ENCODE results near the gene LRRN2. TPM values are rescaled to one million over a fixed set of nuclear protein-coding genes. Genes with fewer than 3 reads are reported as not detected.
A peak's percentile ranks its signal among the peaks of the same experiment; 100 is the strongest.

LRRN2 gene
- total and polyA plus RNA-seq, 9 of the 15 experiments (the other 6 are each of a cell fraction or from before 2014, with no cell fraction given), result 0.05 TPM; not detected in 8

DNA sequence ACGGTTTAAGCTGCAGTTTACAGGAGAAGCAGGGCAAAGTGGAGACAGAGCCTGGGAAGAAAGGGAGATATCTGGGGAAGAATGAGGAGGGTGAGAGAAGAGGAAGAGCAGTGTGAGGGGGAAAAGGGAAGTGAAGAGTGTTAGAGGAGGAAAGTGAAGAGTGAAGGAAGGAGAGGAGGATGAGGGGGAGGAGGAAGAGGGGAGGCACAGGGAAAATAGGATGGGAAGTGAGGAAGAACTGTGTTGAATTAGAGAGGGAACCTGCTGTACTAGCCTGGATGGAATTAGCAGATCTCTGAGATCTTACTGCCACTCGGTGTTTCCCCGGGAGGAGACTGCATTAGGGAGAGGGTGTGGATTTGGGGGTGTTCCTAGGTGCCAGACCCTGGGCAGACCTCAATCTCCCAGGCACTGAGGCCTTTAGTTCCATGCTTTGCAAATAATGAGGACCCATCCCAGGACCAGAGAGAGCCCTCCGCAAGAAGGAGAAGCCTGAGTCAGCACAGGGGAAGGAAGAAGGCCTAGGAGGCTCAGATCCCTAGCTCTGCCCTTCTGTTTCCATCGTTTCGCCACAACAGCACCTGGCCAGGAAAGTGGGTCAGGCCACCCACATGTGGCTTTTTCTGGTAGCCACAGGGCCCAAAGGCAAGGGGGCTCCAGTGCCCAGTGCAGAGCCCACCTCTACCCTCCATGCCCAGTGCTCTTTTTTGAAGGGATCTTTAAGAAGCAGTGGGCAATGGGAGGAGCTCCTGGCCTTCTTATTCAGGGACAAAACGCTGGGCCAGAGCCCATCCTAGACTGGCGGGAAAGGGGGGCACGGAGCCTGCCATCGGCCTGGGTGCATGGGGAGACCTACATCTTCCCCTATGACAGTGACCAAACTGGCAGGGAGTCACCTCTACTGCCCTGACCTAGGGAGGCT, 2.0 kb downstream of the LRRN2 start (continued):
- TF ChIP-seq, protein P1, sequence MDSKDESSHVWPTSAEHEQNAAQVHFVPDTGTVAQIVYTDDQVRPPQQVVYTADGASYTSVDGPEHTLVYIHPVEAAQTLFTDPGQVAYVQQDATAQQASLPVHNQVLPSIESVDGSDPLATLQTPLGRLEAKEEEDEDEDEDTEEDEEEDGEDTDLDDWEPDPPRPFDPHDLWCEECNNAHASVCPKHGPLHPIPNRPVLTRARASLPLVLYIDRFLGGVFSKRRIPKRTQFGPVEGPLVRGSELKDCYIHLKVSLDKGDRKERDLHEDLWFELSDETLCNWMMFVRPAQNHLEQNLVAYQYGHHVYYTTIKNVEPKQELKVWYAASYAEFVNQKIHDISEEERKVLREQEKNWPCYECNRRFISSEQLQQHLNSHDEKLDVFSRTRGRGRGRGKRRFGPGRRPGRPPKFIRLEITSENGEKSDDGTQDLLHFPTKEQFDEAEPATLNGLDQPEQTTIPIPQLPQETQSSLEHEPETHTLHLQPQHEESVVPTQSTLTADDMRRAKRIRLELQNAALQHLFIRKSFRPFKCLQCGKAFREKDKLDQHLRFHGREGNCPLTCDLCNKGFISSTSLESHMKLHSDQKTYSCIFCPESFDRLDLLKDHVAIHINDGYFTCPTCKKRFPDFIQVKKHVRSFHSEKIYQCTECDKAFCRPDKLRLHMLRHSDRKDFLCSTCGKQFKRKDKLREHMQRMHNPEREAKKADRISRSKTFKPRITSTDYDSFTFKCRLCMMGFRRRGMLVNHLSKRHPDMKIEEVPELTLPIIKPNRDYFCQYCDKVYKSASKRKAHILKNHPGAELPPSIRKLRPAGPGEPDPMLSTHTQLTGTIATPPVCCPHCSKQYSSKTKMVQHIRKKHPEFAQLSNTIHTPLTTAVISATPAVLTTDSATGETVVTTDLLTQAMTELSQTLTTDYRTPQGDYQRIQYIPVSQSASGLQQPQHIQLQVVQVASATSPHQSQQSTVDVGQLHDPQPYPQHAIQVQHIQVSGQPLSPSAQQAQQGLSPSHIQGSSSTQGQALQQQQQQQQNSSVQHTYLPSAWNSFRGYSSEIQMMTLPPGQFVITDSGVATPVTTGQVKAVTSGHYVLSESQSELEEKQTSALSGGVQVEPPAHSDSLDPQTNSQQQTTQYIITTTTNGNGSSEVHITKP (IDR thresholded peaks at IDR 0.05; ENCODE audit: partially characterized antibody), result no peak
- TF ChIP-seq HDGF (IDR thresholded peaks at IDR 0.05) (peak; percentile 92; the same call in 1 of the 2 replicates), MCM3 (IDR thresholded peaks at IDR 0.05) (peak; percentile 79), NFXL1 (CRISPR knock-in tag; IDR thresholded peaks at IDR 0.05) (no peak), ARID2 (IDR thresholded peaks at IDR 0.05) (0 out of 2 replicates have a peak, but pooled peaks have one; percentile 21), ARID1B (IDR thresholded peaks at IDR 0.05) (0 out of 2 replicates have a peak, but pooled peaks have one; percentile 15), MTA1 (IDR thresholded peaks at IDR 0.05; ENCODE audit: borderline replicate concordance) (peak; percentile 80; the same call in 1 of the 2 replicates), EHMT2 (IDR thresholded peaks at IDR 0.05) (peak; percentile 42; the same call in 1 of the 2 replicates), ZNF143 (CRISPR knock-in tag; IDR thresholded peaks at IDR 0.05) (no peak), CREB3 (tag; conservative IDR thresholded peaks at IDR 0.05; ENCODE audit: low read depth) (no peak), C11orf30 (IDR thresholded peaks at IDR 0.05; ENCODE audit: low read depth) (peak; percentile 59; the same call in 1 of the 2 replicates), ZNF263 (CRISPR knock-in tag; IDR thresholded peaks at IDR 0.05; ENCODE audit: borderline replicate concordance) (peak; percentile 72; the same call in 1 of the 2 replicates), TAL1 (IDR thresholded peaks at IDR 0.05) (no peak), ZBTB5 (IDR thresholded peaks at IDR 0.05) (0 out of 2 replicates have a peak, but pooled peaks have one; percentile 40), GTF2A2 (tag; IDR thresholded peaks at IDR 0.05) (no peak), TFE3 (CRISPR knock-in tag; IDR thresholded peaks at IDR 0.05) (no peak)
- TF ChIP-seq, protein P2, sequence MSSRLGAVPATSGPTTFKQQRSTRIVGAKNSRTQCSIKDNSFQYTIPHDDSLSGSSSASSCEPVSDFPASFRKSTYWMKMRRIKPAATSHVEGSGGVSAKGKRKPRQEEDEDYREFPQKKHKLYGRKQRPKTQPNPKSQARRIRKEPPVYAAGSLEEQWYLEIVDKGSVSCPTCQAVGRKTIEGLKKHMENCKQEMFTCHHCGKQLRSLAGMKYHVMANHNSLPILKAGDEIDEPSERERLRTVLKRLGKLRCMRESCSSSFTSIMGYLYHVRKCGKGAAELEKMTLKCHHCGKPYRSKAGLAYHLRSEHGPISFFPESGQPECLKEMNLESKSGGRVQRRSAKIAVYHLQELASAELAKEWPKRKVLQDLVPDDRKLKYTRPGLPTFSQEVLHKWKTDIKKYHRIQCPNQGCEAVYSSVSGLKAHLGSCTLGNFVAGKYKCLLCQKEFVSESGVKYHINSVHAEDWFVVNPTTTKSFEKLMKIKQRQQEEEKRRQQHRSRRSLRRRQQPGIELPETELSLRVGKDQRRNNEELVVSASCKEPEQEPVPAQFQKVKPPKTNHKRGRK (tag; IDR thresholded peaks at IDR 0.05), result peak; percentile 72

Measured in K562 (cell line).